Measurements from ENCODE around the gene COL6A3. TPM values are rescaled to one million over a fixed set of nuclear protein-coding genes. Genes with fewer than 3 reads are reported as not detected.
A peak's percentile ranks its signal among the peaks of the same experiment; 100 is the strongest.

Gene COL6A3
- total RNA-seq, 1 donor from 2014 or later = 119 TPM

DNA sequence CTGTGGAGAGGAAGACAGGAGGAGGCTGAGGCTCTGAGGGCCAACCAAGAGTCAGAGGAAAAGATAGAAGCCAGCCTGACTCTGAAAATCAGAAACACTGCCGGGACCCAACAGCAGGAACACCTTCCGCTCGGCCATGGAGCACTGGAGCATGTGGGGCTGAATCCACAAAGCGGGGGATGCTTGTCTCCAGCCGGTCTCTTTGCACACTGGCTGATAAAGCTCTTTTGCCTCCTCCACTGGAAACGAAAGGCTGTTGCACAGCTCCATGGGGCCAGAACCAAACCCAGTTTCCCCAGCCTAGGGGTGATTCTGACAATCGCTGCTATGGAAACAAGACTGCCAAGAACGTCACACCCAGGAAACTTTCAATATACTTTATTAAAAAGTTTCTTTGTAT, 90.3 kb downstream of the COL6A3 start:
- no peaks in the 10 kb centered on the region for H3K27me3 ChIP-seq
- TF ChIP-seq, protein P1, sequence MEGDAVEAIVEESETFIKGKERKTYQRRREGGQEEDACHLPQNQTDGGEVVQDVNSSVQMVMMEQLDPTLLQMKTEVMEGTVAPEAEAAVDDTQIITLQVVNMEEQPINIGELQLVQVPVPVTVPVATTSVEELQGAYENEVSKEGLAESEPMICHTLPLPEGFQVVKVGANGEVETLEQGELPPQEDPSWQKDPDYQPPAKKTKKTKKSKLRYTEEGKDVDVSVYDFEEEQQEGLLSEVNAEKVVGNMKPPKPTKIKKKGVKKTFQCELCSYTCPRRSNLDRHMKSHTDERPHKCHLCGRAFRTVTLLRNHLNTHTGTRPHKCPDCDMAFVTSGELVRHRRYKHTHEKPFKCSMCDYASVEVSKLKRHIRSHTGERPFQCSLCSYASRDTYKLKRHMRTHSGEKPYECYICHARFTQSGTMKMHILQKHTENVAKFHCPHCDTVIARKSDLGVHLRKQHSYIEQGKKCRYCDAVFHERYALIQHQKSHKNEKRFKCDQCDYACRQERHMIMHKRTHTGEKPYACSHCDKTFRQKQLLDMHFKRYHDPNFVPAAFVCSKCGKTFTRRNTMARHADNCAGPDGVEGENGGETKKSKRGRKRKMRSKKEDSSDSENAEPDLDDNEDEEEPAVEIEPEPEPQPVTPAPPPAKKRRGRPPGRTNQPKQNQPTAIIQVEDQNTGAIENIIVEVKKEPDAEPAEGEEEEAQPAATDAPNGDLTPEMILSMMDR (IDR thresholded peaks at IDR 0.05) = no peak
- ATAC-seq (no peak), DNase-seq (no peak)
- no peaks in the 10 kb centered on the region for H3K9me3 ChIP-seq
- peak overlapping the region; percentile 30 for H3K27ac ChIP-seq
- peaks cover 4% of the 10 kb centered on the region for H3K4me1 ChIP-seq
- H3K4me3 ChIP-seq = no peak overlapping the region
- intact Hi-C loops (cut with DNase I) = no loop called here
- H3K36me3 ChIP-seq = no peaks in the 10 kb centered on the region

DNA sequence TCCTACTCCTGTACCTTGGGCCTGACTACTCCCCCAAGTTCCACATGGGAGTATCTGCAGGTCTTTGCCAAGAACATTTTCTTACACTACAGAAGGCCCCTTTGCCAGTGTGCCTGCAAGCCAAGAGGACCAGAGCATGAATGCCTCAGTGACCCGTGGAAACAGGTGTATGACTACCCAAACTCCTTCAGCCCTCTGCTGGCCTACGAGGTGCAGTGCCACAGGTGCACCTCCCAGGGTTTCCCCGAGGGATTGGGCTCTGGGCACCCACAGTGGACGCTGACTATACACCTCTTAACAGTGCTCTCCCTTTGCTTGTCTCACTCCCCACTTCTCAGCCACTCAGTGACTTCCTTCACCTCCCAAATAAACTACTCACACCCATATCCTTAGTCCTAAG, 91.4 kb downstream of the COL6A3 start:
- DNase-seq (no peak), ATAC-seq (peak; percentile 88)
- Histone ChIP-seq H3K4me1 (peaks cover 4% of the 10 kb centered on the region), H3K4me3 (no peak overlapping the region), H3K27me3 (no peaks in the 10 kb centered on the region), H3K9me3 (no peaks in the 10 kb centered on the region), H3K27ac (no peak overlapping the region), H3K36me3 (no peaks in the 10 kb centered on the region)
- TF ChIP-seq, protein P1 (IDR thresholded peaks at IDR 0.05) = peak; percentile 48
- intact Hi-C loops (cut with DNase I) = no loop called here

DNA sequence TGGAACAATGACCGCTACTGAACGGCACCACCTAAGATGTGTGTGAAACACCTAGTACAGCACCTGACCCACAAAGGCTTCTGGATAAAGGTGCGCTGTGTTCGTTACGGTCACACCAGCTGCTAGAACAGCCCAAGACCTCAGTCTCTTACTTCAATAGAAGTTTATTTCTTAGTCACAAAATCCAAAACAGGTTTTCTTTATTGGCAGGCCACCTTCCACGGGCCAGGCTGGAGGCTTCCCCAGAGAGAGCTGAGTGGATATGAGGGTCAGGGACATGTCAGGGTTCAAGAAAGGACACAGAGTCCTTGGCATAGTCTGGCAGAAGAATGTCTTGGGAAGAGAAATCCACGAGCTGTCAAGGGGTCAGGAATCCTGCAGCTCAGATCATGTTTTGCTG, 92.2 kb downstream of the COL6A3 start:
- TF ChIP-seq, protein P1 (IDR thresholded peaks at IDR 0.05) = no peak

DNA sequence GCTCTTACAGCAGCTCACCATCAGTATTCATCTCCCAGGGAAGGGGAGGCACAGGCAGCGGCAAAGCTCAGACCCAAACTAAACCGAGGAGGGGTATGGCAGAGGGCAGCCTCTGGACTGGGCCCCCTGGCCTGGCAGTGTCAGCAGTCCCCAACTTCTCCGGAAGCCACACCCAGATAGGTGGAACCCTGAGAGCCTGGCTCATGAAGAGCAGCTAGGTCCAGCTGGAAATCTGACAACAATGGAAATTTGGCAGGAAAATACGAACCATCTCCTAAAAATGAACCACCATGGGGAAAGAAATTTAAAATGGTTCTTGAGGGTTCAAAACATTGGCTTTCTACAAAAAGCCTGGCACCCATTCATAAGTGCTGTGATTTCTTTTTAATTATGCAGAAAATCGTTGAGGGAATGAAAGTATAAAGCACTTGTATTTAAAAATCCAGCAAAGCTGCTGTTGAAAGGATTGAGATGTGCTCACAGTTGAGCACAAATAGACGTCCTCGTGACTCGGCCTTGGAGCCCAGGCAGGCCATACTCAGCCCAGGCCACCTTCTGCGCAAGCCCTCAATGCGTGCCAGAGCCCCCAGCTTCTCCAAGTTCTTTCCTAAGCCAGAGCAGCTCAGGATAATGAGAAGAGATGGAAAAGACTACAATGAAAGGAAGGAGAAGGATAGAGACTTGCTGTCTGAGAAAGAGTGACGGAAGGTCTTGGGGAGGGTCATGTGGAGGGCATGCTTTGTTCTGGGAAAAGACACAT, 93.0 kb downstream of the COL6A3 start:
- Histone ChIP-seq H3K4me1 (peaks cover 7% of the 10 kb centered on the region), H3K27me3 (no peaks in the 10 kb centered on the region), H3K36me3 (no peaks in the 10 kb centered on the region), H3K4me3 (no peak overlapping the region), H3K9me3 (no peaks in the 10 kb centered on the region), H3K27ac (peak overlapping the region; percentile 58)
- no peak for DNase-seq
- intact Hi-C loops (cut with DNase I) = no loop called here
- ATAC-seq = peak; percentile 34
- TF ChIP-seq, protein P1 (IDR thresholded peaks at IDR 0.05) = no peak

More for the DNA sequence above, 92.2 kb downstream of the COL6A3 start:
- peaks cover 4% of the 10 kb centered on the region for H3K4me1 ChIP-seq
- no peaks in the 10 kb centered on the region for H3K36me3 ChIP-seq
- no peak overlapping the region for H3K4me3 ChIP-seq
- H3K9me3 ChIP-seq = no peaks in the 10 kb centered on the region
- ATAC-seq (no peak), DNase-seq (no peak)
- no peaks in the 10 kb centered on the region for H3K27me3 ChIP-seq
- peak overlapping the region; percentile 58 for H3K27ac ChIP-seq
- intact Hi-C loops (cut with DNase I) = no loop called here

DNA sequence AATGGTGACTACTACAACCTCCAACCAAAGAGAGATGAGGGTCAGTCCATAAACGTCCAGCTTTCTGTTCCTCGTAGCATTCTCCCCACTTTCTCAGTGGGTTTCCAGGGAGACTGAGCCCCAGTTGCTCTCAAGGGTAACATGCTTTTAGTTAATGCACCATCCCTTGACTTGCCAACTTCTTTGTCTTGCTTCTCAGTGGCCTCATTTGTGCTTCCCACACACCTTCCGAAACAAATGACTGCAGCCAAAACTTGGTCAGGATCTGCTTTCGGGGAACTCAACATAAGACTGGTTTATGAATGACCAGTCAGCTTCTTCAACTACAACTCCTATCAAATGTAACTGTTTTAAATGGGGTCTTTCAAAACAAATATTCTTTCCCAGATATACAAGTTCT, 94.1 kb downstream of the COL6A3 start:
- Histone ChIP-seq H3K27me3 (no peaks in the 10 kb centered on the region), H3K4me1 (peaks cover 16% of the 10 kb centered on the region), H3K36me3 (no peaks in the 10 kb centered on the region), H3K4me3 (no peak overlapping the region), H3K9me3 (no peaks in the 10 kb centered on the region), H3K27ac (no peak overlapping the region)
- intact Hi-C loops (cut with DNase I) = no loop called here
- TF ChIP-seq, protein P1 (IDR thresholded peaks at IDR 0.05) = no peak
- ATAC-seq (no peak), DNase-seq (no peak)

Data from upper lobe of right lung (tissue), 1 donor.